ENCODE measurements around the gene RNF167.
A peak's percentile ranks its signal among the peaks of the same experiment; 100 is the strongest.

Gene RNF167

GRCh38 chr17:4986951-4987766 lies 47.1 kb downstream of the RNF167 start, which contains the start of gene CAMTA2:
Gene CAMTA2, minus strand, starts transcription at chr17:4987675. Its CDS starts 1,453 bp downstream, at chr17:4986222.
- peak; percentile 70 for DNase-seq

GRCh38 chr17:4987767-4988567 lies 47.9 kb downstream of the RNF167 start:
- no peak for DNase-seq

GRCh38 chr17:4994081-4994595 lies 54.1 kb downstream of the RNF167 start:
- DNase-seq: no peak

Data from HCEC 1CT (cell line).